Measurements from ENCODE around the gene UEVLD. TPM values are rescaled to one million over a fixed set of nuclear protein-coding genes. Genes with fewer than 3 reads are reported as not detected.

UEVLD gene
- total RNA-seq, 1 experiment from 2014 or later, result 15.9 TPM

- Mint-ChIP-seq H3K27ac (ENCODE audit: unreplicated experiment) (no peak overlapping the region), H3K9me3 (ENCODE audit: unreplicated experiment) (no peaks in the 10 kb centered on the region), H3K4me1 (ENCODE audit: low read depth, unreplicated experiment) (no peaks in the 10 kb centered on the region), H3K36me3 (ENCODE audit: insufficient read depth, unreplicated experiment) (peaks cover 35% of the 10 kb centered on the region), H3K4me3 (ENCODE audit: unreplicated experiment) (no peak overlapping the region), H3K27me3 (ENCODE audit: insufficient read depth, unreplicated experiment) (no peaks in the 10 kb centered on the region)
- Histone ChIP-seq H3K4me3 (ENCODE audit: low read depth, low read length) (no peak overlapping the region), H3K36me3 (ENCODE audit: control insufficient read depth, insufficient read depth, low read length) (no peaks in the 10 kb centered on the region; the same call in none of the 2 replicates), H3K9me3 (no peaks in the 10 kb centered on the region), H3K27me3 (replicated peaks; ENCODE audit: control insufficient read depth, insufficient read depth, low read length) (no peaks in the 10 kb centered on the region), H3K4me1 (peaks cover 16% of the 10 kb centered on the region; the same call in 1 of the 2 replicates)
- intact Hi-C loops (cut with micrococcal nuclease; ENCODE audit: unreplicated experiment), result no loop called here
- POLR2A ChIA-PET, result no interaction called here
- DNase-seq, result no peak
- CTCF ChIA-PET, result interaction anchor here (1.3 kb wide), 1 partner anchor 80 kb away, joined by 3 read pairs; no protein-coding TSS in a partner anchor
- TF ChIP-seq, protein P1, sequence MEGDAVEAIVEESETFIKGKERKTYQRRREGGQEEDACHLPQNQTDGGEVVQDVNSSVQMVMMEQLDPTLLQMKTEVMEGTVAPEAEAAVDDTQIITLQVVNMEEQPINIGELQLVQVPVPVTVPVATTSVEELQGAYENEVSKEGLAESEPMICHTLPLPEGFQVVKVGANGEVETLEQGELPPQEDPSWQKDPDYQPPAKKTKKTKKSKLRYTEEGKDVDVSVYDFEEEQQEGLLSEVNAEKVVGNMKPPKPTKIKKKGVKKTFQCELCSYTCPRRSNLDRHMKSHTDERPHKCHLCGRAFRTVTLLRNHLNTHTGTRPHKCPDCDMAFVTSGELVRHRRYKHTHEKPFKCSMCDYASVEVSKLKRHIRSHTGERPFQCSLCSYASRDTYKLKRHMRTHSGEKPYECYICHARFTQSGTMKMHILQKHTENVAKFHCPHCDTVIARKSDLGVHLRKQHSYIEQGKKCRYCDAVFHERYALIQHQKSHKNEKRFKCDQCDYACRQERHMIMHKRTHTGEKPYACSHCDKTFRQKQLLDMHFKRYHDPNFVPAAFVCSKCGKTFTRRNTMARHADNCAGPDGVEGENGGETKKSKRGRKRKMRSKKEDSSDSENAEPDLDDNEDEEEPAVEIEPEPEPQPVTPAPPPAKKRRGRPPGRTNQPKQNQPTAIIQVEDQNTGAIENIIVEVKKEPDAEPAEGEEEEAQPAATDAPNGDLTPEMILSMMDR (IDR thresholded peaks at IDR 0.05; ENCODE audit: insufficient read depth in 1 of 2, low read depth in 1 of 2, low read length in 1 of 2, severe bottlenecking in 1 of 2, unreplicated experiment in 1 of 2), result no peak
- BruUV-seq (replicated peaks), result no TSS peak
These were observed 98.2 kb downstream of the UEVLD start for GRCh38 chr11:18490319-18490718.

DNA sequence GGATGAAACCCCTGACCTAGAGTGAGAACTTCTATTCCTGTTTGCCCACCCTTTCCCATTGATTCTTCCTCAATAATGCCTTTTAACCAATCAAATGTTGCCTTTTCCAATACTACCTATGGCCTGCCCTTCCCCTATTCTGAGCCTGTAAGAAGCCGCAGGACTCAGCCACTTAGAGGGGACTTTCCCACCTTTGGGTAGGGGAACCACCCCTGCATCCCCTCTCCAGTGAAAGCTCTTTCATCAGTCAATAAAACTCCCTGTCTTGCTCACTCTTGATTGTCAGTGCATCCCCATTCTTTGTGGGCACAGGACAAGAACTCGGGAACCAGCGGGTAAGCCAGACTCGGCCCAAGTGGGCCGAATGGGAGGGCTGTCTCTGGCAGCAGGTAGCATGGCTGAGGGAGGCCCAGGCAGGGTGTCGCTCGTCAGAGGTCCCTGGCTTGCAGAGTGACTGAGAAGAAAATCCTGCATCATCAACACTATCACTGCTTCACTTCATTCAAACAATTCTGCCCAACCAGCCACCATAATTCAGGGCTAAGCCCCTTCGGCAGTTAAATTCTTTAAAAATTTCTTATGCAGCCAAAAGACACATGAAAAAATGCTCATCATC is 102.5 kb downstream of the UEVLD start:
- H3K27me3 Mint-ChIP-seq (ENCODE audit: insufficient read depth, unreplicated experiment), result no peaks in the 10 kb centered on the region
- ChIA-PET CTCF (no interaction called here), POLR2A (no interaction called here)
- Histone ChIP-seq H3K27me3 (replicated peaks; ENCODE audit: control insufficient read depth, insufficient read depth, low read length) (no peaks in the 10 kb centered on the region), H3K4me1 (peaks cover 3% of the 10 kb centered on the region; the same call in 1 of the 2 replicates), H3K36me3 (ENCODE audit: control insufficient read depth, insufficient read depth, low read length) (no peaks in the 10 kb centered on the region; the same call in none of the 2 replicates), H3K4me3 (ENCODE audit: low read depth, low read length) (no peak overlapping the region), H3K9me3 (no peaks in the 10 kb centered on the region)
- H3K9me3 Mint-ChIP-seq (ENCODE audit: unreplicated experiment), result no peaks in the 10 kb centered on the region
- no peak overlapping the region for H3K27ac Mint-ChIP-seq (ENCODE audit: unreplicated experiment)
- H3K4me1 Mint-ChIP-seq (ENCODE audit: low read depth, unreplicated experiment), result no peaks in the 10 kb centered on the region
- DNase-seq, result no peak
- H3K4me3 Mint-ChIP-seq (ENCODE audit: unreplicated experiment), result no peak overlapping the region
- BruUV-seq (replicated peaks), result no TSS peak
- intact Hi-C loops (cut with micrococcal nuclease; ENCODE audit: unreplicated experiment), result no loop called here
- TF ChIP-seq, protein P1 (IDR thresholded peaks at IDR 0.05; ENCODE audit: insufficient read depth in 1 of 2, low read depth in 1 of 2, low read length in 1 of 2, severe bottlenecking in 1 of 2, unreplicated experiment in 1 of 2), result no peak
- H3K36me3 Mint-ChIP-seq (ENCODE audit: insufficient read depth, unreplicated experiment), result peaks cover 66% of the 10 kb centered on the region

Other genes with a start within 250 kb of the UEVLD start
- 396 and 507 TPM in 2 replicates for gene LDHA, start 194.2 kb downstream of the UEVLD start, total RNA-seq (2022)
- gene LDHC, start 176.4 kb downstream of the UEVLD start, total RNA-seq (2022), result not detected in 2 replicates
- gene LDHAL6A, start 132.9 kb downstream of the UEVLD start, total RNA-seq (2022), result 0.51 and 0.59 TPM in 2 replicates
- gene TSG101, start 61.8 kb downstream of the UEVLD start, total RNA-seq (2022), result 64.6 and 86.6 TPM in 2 replicates
- gene MISFA, start 11.1 kb upstream of the UEVLD start, total RNA-seq (2022), result 5.2 and 8.8 TPM in 2 replicates
- 21.4 and 24.6 TPM in 2 replicates for gene SPTY2D1, start 45.6 kb upstream of the UEVLD start, total RNA-seq (2022)
- gene TMEM86A, start 110.0 kb upstream of the UEVLD start, total RNA-seq (2022), result 0.19 and 0.25 TPM in 2 replicates
- not detected in 2 replicates for gene IGSF22, start 137.5 kb upstream of the UEVLD start, total RNA-seq (2022)
- not detected in 2 replicates for gene PTPN5, start 203.1 kb upstream of the UEVLD start, total RNA-seq (2022)

Measured in Caco-2 (cell line).